ENCODE results near the gene TBC1D9B. TPM values are rescaled to one million over a fixed set of nuclear protein-coding genes. Genes with fewer than 3 reads are reported as not detected.

TBC1D9B gene
- total and polyA plus RNA-seq, 2 of the 13 experiments (the other 11 are each of a cell fraction or from before 2014, with no cell fraction given) = 35.0 to 50.0 TPM

GRCh38 chr5:179829732-179830435 lies 77.8 kb downstream of the TBC1D9B start:
- Histone ChIP-seq H3K27ac (ENCODE audit: extremely low read length, insufficient read depth, low read length) (no peak overlapping the region), H4K20me1 (ENCODE audit: insufficient read depth, low read length) (peaks cover 31% of the 10 kb centered on the region), H3K27me3 (ENCODE audit: control insufficient read depth in 1 of 2, insufficient read depth in 2 of 2, low read length in 2 of 2) (no peaks in the 10 kb centered on the region), H3K4me2 (ENCODE audit: low read depth, low read length) (no peak overlapping the region), H3K9me3 (ENCODE audit: low read length) (no peaks in the 10 kb centered on the region), H2AFZ (ENCODE audit: low read length) (no peak overlapping the region), H3K4me3 (replicated peaks in 1 of 3; ENCODE audit: insufficient read depth in 1 of 3, low read depth in 2 of 3, low read length in 3 of 3) (no peak overlapping the region), H3K9ac (ENCODE audit: insufficient read depth, low read depth, low read length) (no peak overlapping the region), H3K4me1 (ENCODE audit: insufficient read depth, low read length) (peaks cover 54% of the 10 kb centered on the region), H3K36me3 (replicated peaks in 1 of 2; ENCODE audit: control insufficient read depth in 1 of 2, insufficient read depth in 2 of 2, low read length in 2 of 2) (peaks cover 38 to 79% of the 10 kb centered on the region in 2 experiments), H3K79me2 (ENCODE audit: insufficient read depth, low read length) (peaks cover 10% of the 10 kb centered on the region)
- no peak for DNase-seq (ENCODE audit: low spot score)
- in situ Hi-C loops (cut with HindIII; ENCODE audit: extremely low pct_ligation_motif_present, low pct_unique_long_range_greater_than_20kb) = no loop called here
- ChIA-PET CTCF (ENCODE audit: low intra/inter-chr PET ratio, low total read pairs) (no interaction called here), POLR2A (interaction anchor here (1.0 to 2.0 kb wide), 3 partner anchors 8 to 28 kb away, joined by 5 to 7 read pairs (median 6); no protein-coding TSS in a partner anchor)
- no peak for ATAC-seq
- WGBS (ENCODE audit: low lambda C conversion rate) = 91% methylated on average over 7 of the region's 7 CpGs
- no TSS peak for BruUV-seq (replicated peaks)
- intact Hi-C loops (cut with micrococcal nuclease; ENCODE audit: unreplicated experiment) = no loop called here
- no peak for FAIRE-seq
- TF ChIP-seq, protein P1, sequence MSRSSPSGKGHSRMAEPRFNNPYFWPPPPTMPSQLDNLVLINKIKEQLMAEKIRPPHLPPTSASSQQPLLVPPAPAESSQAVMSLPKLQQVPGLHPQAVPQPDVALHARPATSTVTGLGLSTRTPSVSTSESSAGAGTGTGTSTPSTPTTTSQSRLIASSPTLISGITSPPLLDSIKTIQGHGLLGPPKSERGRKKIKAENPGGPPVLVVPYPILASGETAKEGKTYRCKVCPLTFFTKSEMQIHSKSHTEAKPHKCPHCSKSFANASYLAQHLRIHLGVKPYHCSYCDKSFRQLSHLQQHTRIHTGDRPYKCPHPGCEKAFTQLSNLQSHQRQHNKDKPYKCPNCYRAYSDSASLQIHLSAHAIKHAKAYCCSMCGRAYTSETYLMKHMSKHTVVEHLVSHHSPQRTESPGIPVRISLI (CRISPR knock-in tag; IDR thresholded peaks at IDR 0.05; ENCODE audit: borderline replicate concordance) = no peak
- TF ChIP-seq AGO2 (optimal IDR thresholded peaks at IDR 0.05; ENCODE audit: low read depth, low read length) (peak; percentile 29), FOXA1 (IDR thresholded peaks at IDR 0.05) (no peak), FOXA1 (CRISPR knock-in tag; IDR thresholded peaks at IDR 0.05) (peak; percentile 18; the same call in 1 of the 2 replicates), RBFOX2 (IDR thresholded peaks at IDR 0.05; ENCODE audit: low read depth, low read length) (peak; percentile 76)

- Histone ChIP-seq H3K79me2 (ENCODE audit: insufficient read depth, low read length) (peaks cover 17% of the 10 kb centered on the region), H3K9me3 (ENCODE audit: low read length) (no peaks in the 10 kb centered on the region), H3K36me3 (replicated peaks in 1 of 2; ENCODE audit: control insufficient read depth in 1 of 2, insufficient read depth in 2 of 2, low read length in 2 of 2) (peaks cover 40 to 87% of the 10 kb centered on the region in 2 experiments), H4K20me1 (ENCODE audit: insufficient read depth, low read length) (peaks cover 41% of the 10 kb centered on the region), H3K4me2 (ENCODE audit: low read depth, low read length) (no peak overlapping the region), H3K27ac (ENCODE audit: extremely low read length, insufficient read depth, low read length) (no peak overlapping the region), H3K4me1 (ENCODE audit: insufficient read depth, low read length) (peaks cover 64% of the 10 kb centered on the region), H3K27me3 (ENCODE audit: control insufficient read depth in 1 of 2, insufficient read depth in 2 of 2, low read length in 2 of 2) (no peaks in the 10 kb centered on the region), H3K4me3 (replicated peaks in 1 of 3; ENCODE audit: insufficient read depth in 1 of 3, low read depth in 2 of 3, low read length in 3 of 3) (no peak overlapping the region), H3K9ac (ENCODE audit: insufficient read depth, low read depth, low read length) (no peak overlapping the region), H2AFZ (ENCODE audit: low read length) (no peak overlapping the region)
- no peak for ATAC-seq
- in situ Hi-C loops (cut with HindIII; ENCODE audit: extremely low pct_ligation_motif_present, low pct_unique_long_range_greater_than_20kb) = no loop called here
- intact Hi-C loops (cut with micrococcal nuclease; ENCODE audit: unreplicated experiment) = no loop called here
- BruUV-seq (replicated peaks) = no TSS peak
- FAIRE-seq = no peak
- ChIA-PET POLR2A (interaction anchor here (1.1 to 2.0 kb wide), 2 partner anchors 21 to 27 kb away, joined by 5 to 6 read pairs; no protein-coding TSS in a partner anchor), CTCF (ENCODE audit: low intra/inter-chr PET ratio, low total read pairs) (no interaction called here)
- no peak for DNase-seq (ENCODE audit: low spot score)
- 100% methylated on average over 2 of the region's 3 CpGs for WGBS (ENCODE audit: low lambda C conversion rate)
- TF ChIP-seq, protein P2, sequence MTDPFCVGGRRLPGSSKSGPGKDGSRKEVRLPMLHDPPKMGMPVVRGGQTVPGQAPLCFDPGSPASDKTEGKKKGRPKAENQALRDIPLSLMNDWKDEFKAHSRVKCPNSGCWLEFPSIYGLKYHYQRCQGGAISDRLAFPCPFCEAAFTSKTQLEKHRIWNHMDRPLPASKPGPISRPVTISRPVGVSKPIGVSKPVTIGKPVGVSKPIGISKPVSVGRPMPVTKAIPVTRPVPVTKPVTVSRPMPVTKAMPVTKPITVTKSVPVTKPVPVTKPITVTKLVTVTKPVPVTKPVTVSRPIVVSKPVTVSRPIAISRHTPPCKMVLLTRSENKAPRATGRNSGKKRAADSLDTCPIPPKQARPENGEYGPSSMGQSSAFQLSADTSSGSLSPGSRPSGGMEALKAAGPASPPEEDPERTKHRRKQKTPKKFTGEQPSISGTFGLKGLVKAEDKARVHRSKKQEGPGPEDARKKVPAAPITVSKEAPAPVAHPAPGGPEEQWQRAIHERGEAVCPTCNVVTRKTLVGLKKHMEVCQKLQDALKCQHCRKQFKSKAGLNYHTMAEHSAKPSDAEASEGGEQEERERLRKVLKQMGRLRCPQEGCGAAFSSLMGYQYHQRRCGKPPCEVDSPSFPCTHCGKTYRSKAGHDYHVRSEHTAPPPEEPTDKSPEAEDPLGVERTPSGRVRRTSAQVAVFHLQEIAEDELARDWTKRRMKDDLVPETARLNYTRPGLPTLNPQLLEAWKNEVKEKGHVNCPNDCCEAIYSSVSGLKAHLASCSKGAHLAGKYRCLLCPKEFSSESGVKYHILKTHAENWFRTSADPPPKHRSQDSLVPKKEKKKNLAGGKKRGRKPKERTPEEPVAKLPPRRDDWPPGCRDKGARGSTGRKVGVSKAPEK (CRISPR knock-in tag; IDR thresholded peaks at IDR 0.05; ENCODE audit: borderline replicate concordance) = no peak
- TF ChIP-seq RBM22 (optimal IDR thresholded peaks at IDR 0.05; ENCODE audit: low read length) = peak; percentile 94
- TF ChIP-seq PBX3 (CRISPR knock-in tag; IDR thresholded peaks at IDR 0.05; ENCODE audit: borderline replicate concordance) = no peak
- TF ChIP-seq SP5 (CRISPR knock-in tag; IDR thresholded peaks at IDR 0.05; ENCODE audit: borderline replicate concordance, low read depth) = no peak
- no peak for TF ChIP-seq MXD4 (CRISPR knock-in tag; IDR thresholded peaks at IDR 0.05)
- peak; percentile 52 for TF ChIP-seq POLR2G (IDR thresholded peaks at IDR 0.05; ENCODE audit: low read depth, low read length)
- TF ChIP-seq RAD21 (CRISPR knock-in tag; IDR thresholded peaks at IDR 0.05) = peak; percentile 23; the same call in 1 of the 2 replicates
These were observed 78.8 kb downstream of the TBC1D9B start for GRCh38 chr5:179828756-179829421.

All from HepG2 (cell line).